B cell (primary cell): ENCODE measurements around the gene SHLD3.

ENCODE experiments used
- EZH2 ChIP-seq: IDR thresholded peaks from 2 replicates; pipeline ENCODE4 v1.6.1; 2012; ENCODE audit warnings: borderline replicate concordance, low read depth, mild to moderate bottlenecking, moderate library complexity, low read length; ENCODE audit not compliant: insufficient read depth, poor library complexity, severe bottlenecking
- TF ChIP-seq, protein P1 (sequence below): fragments of 200-600 bp; IDR thresholded peaks from one replicate; pipeline ENCODE4 v1.8.0; 2022; ENCODE audit warnings: antibody characterized with exemption, mild to moderate bottlenecking

DNA sequence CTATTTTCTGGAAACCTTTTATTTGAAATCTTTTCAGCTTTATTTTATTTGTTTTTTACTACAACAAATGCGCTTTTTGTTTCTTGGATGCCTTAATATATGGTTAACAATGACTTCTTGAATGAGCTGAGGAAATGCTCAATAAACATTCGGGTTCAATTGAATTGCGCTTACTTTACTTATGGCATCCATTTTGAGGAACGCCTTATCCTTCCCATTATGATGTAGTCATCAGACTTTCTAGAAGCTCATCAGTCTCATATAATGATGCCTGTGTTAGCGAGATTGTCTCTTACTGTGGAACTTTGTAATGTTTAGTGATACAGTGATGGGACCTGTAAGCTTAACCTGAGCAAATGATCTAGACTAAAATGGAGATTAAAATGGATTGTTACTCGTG lies 916 bp downstream of the SHLD3 start:
- TF ChIP-seq, protein P1, sequence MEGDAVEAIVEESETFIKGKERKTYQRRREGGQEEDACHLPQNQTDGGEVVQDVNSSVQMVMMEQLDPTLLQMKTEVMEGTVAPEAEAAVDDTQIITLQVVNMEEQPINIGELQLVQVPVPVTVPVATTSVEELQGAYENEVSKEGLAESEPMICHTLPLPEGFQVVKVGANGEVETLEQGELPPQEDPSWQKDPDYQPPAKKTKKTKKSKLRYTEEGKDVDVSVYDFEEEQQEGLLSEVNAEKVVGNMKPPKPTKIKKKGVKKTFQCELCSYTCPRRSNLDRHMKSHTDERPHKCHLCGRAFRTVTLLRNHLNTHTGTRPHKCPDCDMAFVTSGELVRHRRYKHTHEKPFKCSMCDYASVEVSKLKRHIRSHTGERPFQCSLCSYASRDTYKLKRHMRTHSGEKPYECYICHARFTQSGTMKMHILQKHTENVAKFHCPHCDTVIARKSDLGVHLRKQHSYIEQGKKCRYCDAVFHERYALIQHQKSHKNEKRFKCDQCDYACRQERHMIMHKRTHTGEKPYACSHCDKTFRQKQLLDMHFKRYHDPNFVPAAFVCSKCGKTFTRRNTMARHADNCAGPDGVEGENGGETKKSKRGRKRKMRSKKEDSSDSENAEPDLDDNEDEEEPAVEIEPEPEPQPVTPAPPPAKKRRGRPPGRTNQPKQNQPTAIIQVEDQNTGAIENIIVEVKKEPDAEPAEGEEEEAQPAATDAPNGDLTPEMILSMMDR = no peak
- no peak for TF ChIP-seq EZH2
